Caki2 (cell line): ENCODE data around the gene KRTAP4-9. TPM values are rescaled to one million over a fixed set of nuclear protein-coding genes. Genes with fewer than 3 reads are reported as not detected.

Source experiments
- DNase-seq: peaks from one replicate; pipeline ENCODE4 v3.0.0-alpha.2; 2015; ENCODE audit warnings: low read depth
- in situ Hi-C: cut with HindIII; loops from 2 replicates; pipeline ENCODE4 v1.10.0; 2016; ENCODE audit warnings: low sequenced_read_pairs, low pct_unique_long_range_greater_than_20kb, mixed read lengths
- total RNA-seq: library from RNA; depleted of rRNA; stranded (reverse); fragments of >200 nt; shearing (Covaris generic); gene quantifications from 2 replicates; pipeline ENCODE4 v1.2.3, GENCODE V29; 2014; ENCODE audit warnings: low replicate concordance; rRNA removed

The KRTAP4-9 gene
- total RNA-seq, 1 experiment from 2014 or later, result not detected

DNA sequence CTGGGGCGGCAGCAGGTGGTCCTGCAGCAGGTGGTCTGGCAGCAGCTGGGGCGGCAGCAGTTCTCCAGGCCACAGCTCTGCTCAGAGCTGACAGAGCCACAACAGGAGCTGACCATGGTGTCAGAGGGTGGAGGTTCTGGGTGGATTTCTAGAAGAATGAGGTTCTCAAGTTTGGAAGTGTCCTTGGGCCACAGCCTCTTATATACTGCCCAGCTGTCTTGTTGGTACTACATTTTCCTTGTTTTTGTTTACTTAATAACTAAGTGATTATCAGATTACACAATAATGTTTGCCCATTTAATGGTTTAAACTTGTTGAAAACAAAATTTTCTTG lies 44.4 kb downstream of the KRTAP4-9 start, which contains the start of gene KRTAP4-5:
Gene KRTAP4-5 (minus strand): TSS at position 174 of the 334 bp plus-strand sequence. CDS start 58 bp downstream, at position 116.
- in situ Hi-C loops, result no loop called here

DNA sequence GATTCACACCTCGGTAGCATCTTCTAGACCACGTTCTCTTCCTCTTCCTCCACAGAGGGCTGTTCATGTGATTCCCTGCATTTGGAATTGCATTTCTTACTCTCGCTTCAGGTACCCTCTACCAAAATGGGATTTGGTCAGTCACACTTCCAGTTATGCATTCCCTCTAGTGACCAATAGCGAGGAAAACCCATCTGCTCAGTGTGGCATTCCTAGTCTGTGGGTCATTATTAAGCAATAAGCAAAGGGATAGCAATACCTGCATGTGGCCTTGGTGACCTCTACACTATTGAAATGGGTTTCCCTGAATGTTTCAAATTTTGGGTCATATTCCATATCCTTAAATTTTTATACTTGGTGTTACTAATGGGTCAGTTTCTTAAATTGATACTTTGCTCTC lies 44.8 kb downstream of the KRTAP4-9 start:
- in situ Hi-C loops, result no loop called here
- DNase-seq, result no peak

More for the DNA sequence above, 44.4 kb downstream of the KRTAP4-9 start, which contains the start of gene KRTAP4-5:
- no peak for DNase-seq

DNA sequence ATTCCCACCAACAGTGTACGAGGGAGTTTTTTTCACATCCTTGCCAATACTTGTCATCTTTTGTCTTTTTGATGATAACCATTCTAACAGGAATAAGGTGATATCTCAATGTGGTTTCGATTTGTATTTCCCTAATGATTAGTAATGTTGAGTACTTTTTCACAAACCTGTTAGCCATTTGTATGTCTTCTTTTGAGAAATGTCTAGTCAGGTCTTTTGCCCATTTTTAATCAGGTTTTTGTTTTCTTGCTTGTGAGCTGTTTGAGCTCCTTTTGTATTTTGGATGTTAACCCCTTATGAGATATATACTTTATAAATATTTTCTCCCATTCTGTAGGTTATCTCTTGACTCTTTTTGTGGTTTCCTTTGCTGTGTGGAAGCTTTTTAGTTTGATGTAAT lies 46.3 kb downstream of the KRTAP4-9 start:
- in situ Hi-C loops, result no loop called here

DNA sequence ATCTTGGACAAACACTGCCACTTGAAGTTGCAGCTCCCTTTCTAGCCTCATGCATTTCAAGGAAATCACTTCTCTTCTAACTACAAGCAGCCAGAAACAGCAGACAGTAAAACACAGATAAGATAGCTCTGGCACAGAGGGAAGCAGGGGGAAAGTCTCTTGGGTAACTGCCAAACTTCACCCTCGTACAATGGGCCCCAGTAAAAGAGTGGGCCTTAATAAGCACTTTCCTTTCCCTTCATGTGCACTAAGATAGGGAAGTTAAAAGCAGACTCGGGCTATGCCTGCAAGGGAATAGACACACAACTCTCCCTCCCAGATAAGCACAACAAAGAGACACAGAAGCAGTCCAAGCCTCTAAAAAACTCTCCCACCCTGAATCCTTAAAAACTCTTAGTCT lies 48.7 kb downstream of the KRTAP4-9 start:
- in situ Hi-C loops, result no loop called here
- DNase-seq, result no peak

More for the DNA sequence above, 46.3 kb downstream of the KRTAP4-9 start:
- DNase-seq, result no peak

Other genes with a start within 250 kb of the KRTAP4-9 start
- not detected in 2 replicates for gene KRT12, start 238.2 kb upstream of the KRTAP4-9 start, total RNA-seq
- gene KRT20, start 220.1 kb upstream of the KRTAP4-9 start, total RNA-seq, result 46.7 and 50.0 TPM in 2 replicates
- gene KRT23, start 167.7 kb upstream of the KRTAP4-9 start, total RNA-seq, result not detected in 2 replicates
- not detected in 2 replicates for gene KRT39, start 138.4 kb upstream of the KRTAP4-9 start, total RNA-seq
- gene KRT40, start 121.1 kb upstream of the KRTAP4-9 start, total RNA-seq, result not detected in 2 replicates
- gene KRTAP3-3, start 111.2 kb upstream of the KRTAP4-9 start, total RNA-seq, result not detected in 2 replicates
- gene KRTAP3-2, start 105.5 kb upstream of the KRTAP4-9 start, total RNA-seq, result not detected in 2 replicates
- gene KRTAP3-1, start 96.3 kb upstream of the KRTAP4-9 start, total RNA-seq, result not detected in 2 replicates
- gene KRTAP1-5, start 78.2 kb upstream of the KRTAP4-9 start, total RNA-seq, result not detected in 2 replicates
- not detected in 2 replicates for gene KRTAP1-4, start 75.2 kb upstream of the KRTAP4-9 start, total RNA-seq
- not detected in 2 replicates for gene KRTAP1-3, start 70.5 kb upstream of the KRTAP4-9 start, total RNA-seq
- gene KRTAP1-1, start 63.9 kb upstream of the KRTAP4-9 start, total RNA-seq, result not detected in 2 replicates
- not detected in 2 replicates for gene KRTAP2-1, start 58.1 kb upstream of the KRTAP4-9 start, total RNA-seq
- not detected in 2 replicates for gene KRTAP2-2, start 50.2 kb upstream of the KRTAP4-9 start, total RNA-seq
- not detected in 2 replicates for gene KRTAP2-3, start 45.3 kb upstream of the KRTAP4-9 start, total RNA-seq
- gene KRTAP2-4, start 39.5 kb upstream of the KRTAP4-9 start, total RNA-seq, result not detected in 2 replicates
- gene KRTAP4-7, start 21.2 kb upstream of the KRTAP4-9 start, total RNA-seq, result not detected in 2 replicates
- not detected in 2 replicates for gene KRTAP4-8, start 7.2 kb upstream of the KRTAP4-9 start, total RNA-seq
- gene KRTAP4-16, start 3.2 kb upstream of the KRTAP4-9 start, total RNA-seq, result not detected in 2 replicates
- gene KRTAP4-11, start 13.0 kb downstream of the KRTAP4-9 start, total RNA-seq, result not detected in 2 replicates
- not detected in 2 replicates for gene KRTAP4-12, start 18.8 kb downstream of the KRTAP4-9 start, total RNA-seq
- not detected in 2 replicates for gene KRTAP4-6, start 35.2 kb downstream of the KRTAP4-9 start, total RNA-seq
- not detected in 2 replicates for gene KRTAP4-5, start 44.4 kb downstream of the KRTAP4-9 start, total RNA-seq
- not detected in 2 replicates for gene KRTAP4-4, start 55.4 kb downstream of the KRTAP4-9 start, total RNA-seq
- not detected in 2 replicates for gene KRTAP4-3, start 62.8 kb downstream of the KRTAP4-9 start, total RNA-seq
- gene KRTAP4-2, start 72.8 kb downstream of the KRTAP4-9 start, total RNA-seq, result not detected in 2 replicates
- not detected in 2 replicates for gene KRTAP4-1, start 79.5 kb downstream of the KRTAP4-9 start, total RNA-seq
- gene KRTAP9-1, start 84.5 kb downstream of the KRTAP4-9 start, total RNA-seq, result not detected in 2 replicates
- not detected in 2 replicates for gene KRTAP9-2, start 121.3 kb downstream of the KRTAP4-9 start, total RNA-seq
- gene KRTAP9-3, start 127.1 kb downstream of the KRTAP4-9 start, total RNA-seq, result not detected in 2 replicates
- gene KRTAP9-8, start 132.6 kb downstream of the KRTAP4-9 start, total RNA-seq, result not detected in 2 replicates
- gene KRTAP9-4, start 144.3 kb downstream of the KRTAP4-9 start, total RNA-seq, result not detected in 2 replicates
- gene KRTAP9-9, start 150.0 kb downstream of the KRTAP4-9 start, total RNA-seq, result not detected in 2 replicates
- gene KRTAP9-6, start 160.0 kb downstream of the KRTAP4-9 start, total RNA-seq, result not detected in 2 replicates
- not detected in 2 replicates for gene KRTAP9-7, start 170.3 kb downstream of the KRTAP4-9 start, total RNA-seq
- not detected in 2 replicates for gene KRTAP29-1, start 197.5 kb downstream of the KRTAP4-9 start, total RNA-seq
- not detected in 2 replicates for gene KRTAP16-1, start 203.9 kb downstream of the KRTAP4-9 start, total RNA-seq
- gene KRTAP17-1, start 210.3 kb downstream of the KRTAP4-9 start, total RNA-seq, result not detected in 2 replicates
- gene KRT33A, start 245.4 kb downstream of the KRTAP4-9 start, total RNA-seq, result not detected in 2 replicates